Hematopoietic multipotent progenitor cell treated with erythropoietin and hydrocortisone succinate and interleukin-3 and kit ligand, for 6 days (in vitro differentiated cells): ENCODE measurements around the gene MYRF.

Experiments
- DNase-seq: peaks from one replicate; pipeline ENCODE4 v3.0.0-alpha.2; 2015

The MYRF gene

GRCh38 chr11:61762223-61762615, 9.8 kb downstream of the MYRF start:
- DNase-seq: no peak

- no peak for DNase-seq
Measured at GRCh38 chr11:61762798-61763197, 10.4 kb downstream of the MYRF start.

- no peak for DNase-seq
Measured at GRCh38 chr11:61763930-61764605, 11.6 kb downstream of the MYRF start.

- DNase-seq: no peak
Measured at GRCh38 chr11:61764606-61765260, 12.3 kb downstream of the MYRF start.

GRCh38 chr11:61765550-61766253, 13.3 kb downstream of the MYRF start:
- no peak for DNase-seq

GRCh38 chr11:61766353-61766841, 14.0 kb downstream of the MYRF start:
- DNase-seq: no peak

- DNase-seq: no peak
Measured at GRCh38 chr11:61768376-61769076, 16.1 kb downstream of the MYRF start.

GRCh38 chr11:61769169-61769920, 16.9 kb downstream of the MYRF start:
- no peak for DNase-seq

- DNase-seq: no peak
Measured at GRCh38 chr11:61769946-61770683, 17.7 kb downstream of the MYRF start.

- DNase-seq: no peak
Measured at GRCh38 chr11:61771195-61771894, 18.9 kb downstream of the MYRF start.

GRCh38 chr11:61771985-61772455, 19.6 kb downstream of the MYRF start:
- no peak for DNase-seq

GRCh38 chr11:61773356-61773755, 20.9 kb downstream of the MYRF start:
- DNase-seq: no peak

- DNase-seq: no peak
Measured at GRCh38 chr11:61773809-61774208, 21.4 kb downstream of the MYRF start.

GRCh38 chr11:61774411-61774810, 22.0 kb downstream of the MYRF start:
- DNase-seq: no peak

- DNase-seq: no peak
Measured at GRCh38 chr11:61775106-61775505, 22.7 kb downstream of the MYRF start.

GRCh38 chr11:61775606-61776554, 23.4 kb downstream of the MYRF start:
- no peak for DNase-seq

- peak; percentile 87 for DNase-seq
Measured at GRCh38 chr11:61776561-61777075, 24.2 kb downstream of the MYRF start.

- DNase-seq: peak; percentile 65
Measured at GRCh38 chr11:61777234-61778090, 25.0 kb downstream of the MYRF start.
